Measurements from ENCODE around the gene OLFML1.

DNA sequence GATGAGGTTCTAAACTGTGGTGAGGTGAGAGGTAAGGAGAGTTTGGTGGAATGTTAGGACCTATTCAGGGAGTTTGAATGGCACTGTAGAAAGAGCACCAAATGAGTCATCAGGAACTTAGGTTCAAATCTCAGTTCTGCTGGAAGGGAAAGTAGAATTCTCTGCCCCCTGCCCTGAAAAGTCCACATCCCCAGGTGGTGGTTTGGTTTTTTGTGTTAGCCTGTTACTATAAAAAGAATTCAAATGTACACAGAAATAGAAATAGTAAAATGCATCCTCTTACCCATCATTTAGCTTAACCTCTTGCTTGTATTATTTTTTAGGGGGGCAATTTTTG, 48.7 kb downstream of the OLFML1 start:
- no peak for TF ChIP-seq POLR2A (IDR thresholded peaks at IDR 0.05)
- TF ChIP-seq, protein P1, sequence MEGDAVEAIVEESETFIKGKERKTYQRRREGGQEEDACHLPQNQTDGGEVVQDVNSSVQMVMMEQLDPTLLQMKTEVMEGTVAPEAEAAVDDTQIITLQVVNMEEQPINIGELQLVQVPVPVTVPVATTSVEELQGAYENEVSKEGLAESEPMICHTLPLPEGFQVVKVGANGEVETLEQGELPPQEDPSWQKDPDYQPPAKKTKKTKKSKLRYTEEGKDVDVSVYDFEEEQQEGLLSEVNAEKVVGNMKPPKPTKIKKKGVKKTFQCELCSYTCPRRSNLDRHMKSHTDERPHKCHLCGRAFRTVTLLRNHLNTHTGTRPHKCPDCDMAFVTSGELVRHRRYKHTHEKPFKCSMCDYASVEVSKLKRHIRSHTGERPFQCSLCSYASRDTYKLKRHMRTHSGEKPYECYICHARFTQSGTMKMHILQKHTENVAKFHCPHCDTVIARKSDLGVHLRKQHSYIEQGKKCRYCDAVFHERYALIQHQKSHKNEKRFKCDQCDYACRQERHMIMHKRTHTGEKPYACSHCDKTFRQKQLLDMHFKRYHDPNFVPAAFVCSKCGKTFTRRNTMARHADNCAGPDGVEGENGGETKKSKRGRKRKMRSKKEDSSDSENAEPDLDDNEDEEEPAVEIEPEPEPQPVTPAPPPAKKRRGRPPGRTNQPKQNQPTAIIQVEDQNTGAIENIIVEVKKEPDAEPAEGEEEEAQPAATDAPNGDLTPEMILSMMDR (IDR thresholded peaks at IDR 0.05) = no peak

Data from right lobe of liver (tissue), 4 donors.